HCT116 (cell line): ENCODE results near the gene COL26A1.

Experiments used
- ATF3 ChIP-seq: IDR thresholded peaks from 2 replicates; pipeline ENCODE4 v1.6.1; 2012
- CTCF ChIP-seq, 3 experiments: fragments of 200-600 bp in 1 of 3; sonication (generic) in 1 of 3; IDR thresholded peaks in 2 of 3; conservative IDR thresholded peaks in 1 of 3; 2 replicates each; pipeline ENCODE4 v1.5.1; 2012 to 2017; ENCODE audit warnings: low read depth in 2 of 3, low read length in 2 of 3, antibody characterized with exemption in 1 of 3, borderline replicate concordance in 1 of 3, control low read depth in 1 of 3, mild to moderate bottlenecking in 1 of 3, mixed read lengths in 1 of 3, mixed run types in 1 of 3, moderate library complexity in 1 of 3; ENCODE audit not compliant: insufficient read depth in 1 of 3
- EZH2 ChIP-seq: fragments of 200-600 bp; sonication (generic); IDR thresholded peaks from 2 replicates; pipeline ENCODE4 v1.6.1; 2017; ENCODE audit warnings: antibody characterized with exemption, mixed run types
- MAX ChIP-seq: IDR thresholded peaks from 2 replicates; pipeline ENCODE4 v1.6.1; 2012
- RAD21 ChIP-seq: IDR thresholded peaks from 2 replicates; pipeline ENCODE4 v1.6.1; 2012; ENCODE audit warnings: low read depth, mild to moderate bottlenecking
- ZBTB33 ChIP-seq: IDR thresholded peaks from 2 replicates; pipeline ENCODE4 v1.6.1; 2011; ENCODE audit warnings: mild to moderate bottlenecking, low read length, moderate library complexity; ENCODE audit not compliant: insufficient replicate concordance; ENCODE audit errors: extremely low read depth
- ZNF274 ChIP-seq: fragments of 200-500 bp; sonication (Bioruptor generic); IDR thresholded peaks from 2 replicates; pipeline ENCODE4 v1.6.1; 2014; ENCODE audit warnings: mild to moderate bottlenecking, low read depth, low read length, inconsistent platforms

- TF ChIP-seq MAX (no peak), RAD21 (no peak), CTCF (IDR thresholded peaks at IDR 0.05 in 2 of 3, conservative IDR thresholded peaks at IDR 0.05 in 1 of 3; ENCODE audit: borderline replicate concordance in 1 of 3, insufficient read depth in 1 of 3, low read depth in 2 of 3, low read length in 2 of 3) (no peak), ZNF274 (no peak), ZBTB33 (no peak), EZH2 (no peak), ATF3 (no peak)
Observed at GRCh38 chr7:101479217-101479616, 116.5 kb downstream of the COL26A1 start.
